SK-N-SH (cell line): ENCODE measurements around the gene SWAP70. TPM values are rescaled to one million over a fixed set of nuclear protein-coding genes. Genes with fewer than 3 reads are reported as not detected.

ENCODE experiments used
- CTCF ChIA-PET: fragments of 300-600, 350-600 bp; formaldehyde crosslinking; extraction: SDS; loops from one replicate; lab custom pipeline; 2021; lab: Yijun Ruan, JAX
- POLR2A ChIA-PET: fragments of 350-600 bp; sonication (Branson Sonifier 250); formaldehyde crosslinking; extraction: SDS; loops from one replicate; lab custom pipeline; 2020; ENCODE audit warnings: antibody characterized with exemption, inconsistent platforms; lab: Yijun Ruan, JAX
- DNase-seq: peaks from one replicate; pipeline ENCODE4 v3.0.0; 2012
- H2AFZ ChIP-seq: fragments of 200-600 bp; sonication (generic); 2 replicates; pipeline ENCODE4 v1.8.1; 2016; ENCODE audit warnings: antibody characterized with exemption, mild to moderate bottlenecking, low read depth
- H3F3A ChIP-seq: fragments of 200-600 bp; sonication (generic); replicated peaks from 2 replicates; pipeline ENCODE3; 2016; ENCODE audit warnings: antibody characterized with exemption, mild to moderate bottlenecking; ENCODE audit not compliant: insufficient read depth
- H3K27ac ChIP-seq, 2 experiments: fragments of 200-500 bp in 1 of 2; fragments of 200-600 bp in 1 of 2; sonication (Bioruptor generic) in 1 of 2; sonication (generic), shearing (Covaris generic) in 1 of 2; 2 replicates each; pipeline versions ENCODE4 v1.5.1 to v1.6.1; 2014 to 2016; ENCODE audit warnings: low read depth in 2 of 2, inconsistent platforms in 1 of 2, low read length in 1 of 2, mild to moderate bottlenecking in 1 of 2, mixed read lengths in 1 of 2
- H3K27me3 ChIP-seq: fragments of 200-600 bp; sonication (generic), shearing (Covaris generic); 2 replicates; pipeline ENCODE4 v1.6.1; 2016; ENCODE audit warnings: mixed run types; ENCODE audit not compliant: insufficient read depth
- H3K36me3 ChIP-seq, 2 experiments: fragments of 200-500 bp in 1 of 2; fragments of 200-600 bp in 1 of 2; sonication (Bioruptor generic) in 1 of 2; sonication (generic) in 1 of 2; replicated peaks in 1 of 2; 2 replicates each; pipeline versions ENCODE3 to v1.5.1; 2014 to 2016; ENCODE audit warnings: low read length in 1 of 2, mild to moderate bottlenecking in 1 of 2; ENCODE audit not compliant: insufficient read depth in 2 of 2, control insufficient read depth in 1 of 2
- H3K4me1 ChIP-seq, 2 experiments: fragments of 200-500 bp in 1 of 2; fragments of 200-600 bp in 1 of 2; sonication (Bioruptor generic) in 1 of 2; sonication (generic), shearing (Covaris generic) in 1 of 2; 2 replicates each; pipeline versions ENCODE4 v1.5.1 to v1.6.1; 2014 to 2016; ENCODE audit warnings: low read depth in 1 of 2, low read length in 1 of 2, mixed run types in 1 of 2; ENCODE audit not compliant: insufficient read depth in 2 of 2, control insufficient read depth in 1 of 2
- H3K4me2 ChIP-seq: fragments of 200-600 bp; sonication (generic), shearing (Covaris generic); 2 replicates; pipeline ENCODE4 v1.6.1; 2017; ENCODE audit warnings: mixed run types
- H3K4me3 ChIP-seq, 2 experiments: fragments of 200-500 bp in 1 of 2; fragments of 200-600 bp in 1 of 2; sonication (Bioruptor generic) in 1 of 2; sonication (generic), shearing (Covaris generic) in 1 of 2; 2 replicates each; pipeline versions ENCODE4 v1.5.1 to v1.8.1; 2014 to 2016; ENCODE audit warnings: low read depth in 2 of 2, inconsistent platforms in 1 of 2, low read length in 1 of 2, mild to moderate bottlenecking in 1 of 2, mixed read lengths in 1 of 2, moderate library complexity in 1 of 2
- H3K79me2 ChIP-seq: fragments of 200-600 bp; sonication (generic); 2 replicates; pipeline ENCODE4 v1.8.1; 2017; ENCODE audit warnings: mild to moderate bottlenecking; ENCODE audit not compliant: insufficient read depth
- H3K9ac ChIP-seq: fragments of 200-600 bp; sonication (generic); 2 replicates; pipeline ENCODE4 v1.6.1; 2017; ENCODE audit warnings: mixed run types
- H3K9me2 ChIP-seq: fragments of 200-600 bp; sonication (generic); 2 replicates; pipeline ENCODE4 v1.6.1; 2017; ENCODE audit warnings: mixed run types
- H3K9me3 ChIP-seq: fragments of 200-600 bp; sonication (generic); 2 replicates; pipeline ENCODE4 v1.6.1; 2017; ENCODE audit warnings: mixed run types, mild to moderate bottlenecking, moderate library complexity
- H4K20me1 ChIP-seq: fragments of 200-600 bp; sonication (generic); 2 replicates; pipeline ENCODE4 v1.6.1; 2017; ENCODE audit warnings: mild to moderate bottlenecking, mixed run types; ENCODE audit not compliant: insufficient read depth
- CHD2 ChIP-seq: fragments of 150-350 bp; IDR thresholded peaks from 2 replicates; pipeline ENCODE4 v1.6.1; 2018; ENCODE audit warnings: low read length; ENCODE audit not compliant: partially characterized antibody
- ELF1 ChIP-seq: IDR thresholded peaks from 2 replicates; pipeline ENCODE4 v1.4.0; 2012
- EP300 ChIP-seq, 2 experiments: IDR thresholded peaks; 2 replicates each; pipeline versions ENCODE4 v1.4.0 to v1.6.1; 2012; ENCODE audit warnings: borderline replicate concordance in 1 of 2, low read depth in 1 of 2, low read length in 1 of 2
- EZH2phosphoT487 ChIP-seq: fragments of 200-600 bp; sonication (generic); IDR thresholded peaks from 2 replicates; pipeline ENCODE4 v1.6.1; 2017; ENCODE audit warnings: low read depth, mixed run types, mild to moderate bottlenecking, antibody characterized with exemption, moderate library complexity, borderline replicate concordance
- FOSL2 ChIP-seq: IDR thresholded peaks from 2 replicates; pipeline ENCODE4 v1.4.0; 2012; ENCODE audit warnings: low read depth, mild to moderate bottlenecking, moderate library complexity, borderline replicate concordance
- FOXJ3 ChIP-seq: sonication (generic); formaldehyde crosslinking; IDR thresholded peaks from 2 replicates; pipeline ENCODE4 v1.5.1; 2020; ENCODE audit warnings: mild to moderate bottlenecking, missing genetic modification reagents
- FOXM1 ChIP-seq: IDR thresholded peaks from 2 replicates; pipeline ENCODE4 v1.4.0; 2012; ENCODE audit warnings: low read depth, mild to moderate bottlenecking
- GATA2 ChIP-seq: sonication (generic); formaldehyde crosslinking; IDR thresholded peaks from 2 replicates; pipeline ENCODE4 v1.5.0; 2020; ENCODE audit warnings: mild to moderate bottlenecking, missing genetic modification reagents
- JUND ChIP-seq: IDR thresholded peaks from 2 replicates; pipeline ENCODE4 v1.4.0; 2012
- MEF2A ChIP-seq: IDR thresholded peaks from 2 replicates; pipeline ENCODE4 v1.4.0; 2012; ENCODE audit warnings: low read depth, borderline replicate concordance
- NFIC ChIP-seq: IDR thresholded peaks from 2 replicates; pipeline ENCODE4 v1.4.0; 2012; ENCODE audit warnings: borderline replicate concordance
- NRF1 ChIP-seq: IDR thresholded peaks from 2 replicates; pipeline ENCODE4 v1.6.1; 2012; ENCODE audit warnings: low read depth, mild to moderate bottlenecking, low read length
- POLR2AphosphoS5 ChIP-seq: IDR thresholded peaks from 2 replicates; pipeline ENCODE4 v1.6.1; 2012; ENCODE audit warnings: low read depth, low read length
- RAD21 ChIP-seq: IDR thresholded peaks from 2 replicates; pipeline ENCODE4 v1.6.1; 2012; ENCODE audit warnings: mild to moderate bottlenecking, low read length
- RCOR1 ChIP-seq: fragments of 150-350 bp; IDR thresholded peaks from 2 replicates; pipeline ENCODE4 v1.6.1; 2017; ENCODE audit warnings: antibody characterized with exemption, low read length
- RFX5 ChIP-seq: IDR thresholded peaks from 2 replicates; pipeline ENCODE4 v1.6.1; 2012; ENCODE audit warnings: mild to moderate bottlenecking, improper control_type of control experiment, low read length
- RXRA ChIP-seq: IDR thresholded peaks from 2 replicates; pipeline ENCODE4 v1.4.0; 2012; ENCODE audit warnings: low read depth, mild to moderate bottlenecking, borderline replicate concordance
- SIN3A ChIP-seq: IDR thresholded peaks from 2 replicates; pipeline ENCODE4 v1.6.1; 2012; ENCODE audit warnings: low read depth, mild to moderate bottlenecking, low read length, moderate library complexity, borderline replicate concordance
- SMC3 ChIP-seq: IDR thresholded peaks from 2 replicates; pipeline ENCODE4 v1.6.1; 2012; ENCODE audit warnings: low read depth, low read length, improper control_type of control experiment
- TAF1 ChIP-seq: IDR thresholded peaks from 2 replicates; pipeline ENCODE4 v1.6.1; 2012; ENCODE audit warnings: low read depth, mild to moderate bottlenecking, low read length, moderate library complexity, borderline replicate concordance
- TCF12 ChIP-seq: IDR thresholded peaks from 2 replicates; pipeline ENCODE4 v1.4.0; 2012
- WGBS: methylation state at CpG from one replicate; pipeline ENCODE4 v1.1.6; 2017; ENCODE audit warnings: low lambda C conversion rate; 5-methylcytosine and 5-hydroxymethylcytosine counted together
- polyA plus RNA-seq, 3 experiments: library from polyadenylated mRNA; depleted of rRNA; stranded (reverse); fragments of >200 nt; gene quantifications; 2 replicates each; pipeline ENCODE4 v1.2.3, GENCODE V29; 2012
- TF ChIP-seq, protein P1 (sequence below): fragments of 200-600 bp; sonication (generic); IDR thresholded peaks from 2 replicates; pipeline ENCODE4 v1.6.1; 2017; ENCODE audit warnings: antibody characterized with exemption, mild to moderate bottlenecking, moderate library complexity
- TF ChIP-seq, protein P2 (sequence below): IDR thresholded peaks from 2 replicates; pipeline ENCODE4; 2012
- TF ChIP-seq, protein P3 (sequence below): fragments of 150-350 bp; IDR thresholded peaks from 2 replicates; pipeline ENCODE4 v1.6.1; 2017; ENCODE audit warnings: antibody characterized with exemption, low read length, low read depth, borderline replicate concordance
- TF ChIP-seq, protein P4 (sequence below): fragments of 150-350 bp; IDR thresholded peaks from 2 replicates; pipeline ENCODE4 v1.6.1; 2016; ENCODE audit warnings: mild to moderate bottlenecking, low read depth, low read length
- TF ChIP-seq, protein P5 (sequence below): IDR thresholded peaks from 2 replicates; pipeline ENCODE4 v1.4.0; 2012; ENCODE audit warnings: low read depth, borderline replicate concordance

Gene SWAP70
- polyA plus RNA-seq, 1 of the 3 experiments (the other 2 are of a cell fraction): 10.6 TPM

DNA sequence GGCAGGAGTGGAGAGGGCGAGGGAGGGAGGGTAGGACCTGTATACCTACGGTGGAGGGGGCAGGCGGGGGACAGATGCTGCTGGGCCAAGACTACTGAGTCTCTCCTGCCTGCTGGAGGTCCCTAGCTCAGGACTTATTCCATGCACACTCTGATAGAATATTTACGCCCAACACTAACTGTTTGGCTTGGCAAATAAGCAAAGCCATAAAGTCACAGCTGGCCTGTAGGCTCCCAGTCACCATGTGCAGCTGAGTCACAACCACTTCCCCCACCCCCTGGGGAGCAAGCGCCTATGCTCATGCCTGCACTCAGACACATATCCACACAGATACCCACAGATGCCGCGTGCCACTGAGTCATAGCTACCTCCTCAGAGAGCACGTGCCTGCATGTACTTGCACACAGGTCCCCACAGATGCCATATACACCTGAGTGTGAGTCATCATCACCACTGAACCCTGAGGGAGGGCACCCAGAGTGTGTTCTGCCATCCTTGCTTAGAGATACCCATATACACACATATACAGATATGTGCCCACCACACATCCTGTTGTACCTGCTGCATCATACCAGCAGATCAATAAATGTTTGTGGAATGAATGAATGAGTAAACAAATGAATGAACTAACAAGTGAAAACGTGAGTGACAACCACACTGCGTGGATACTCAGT is 95.8 kb downstream of the SWAP70 start:
- Histone ChIP-seq H3K4me1 (peaks cover 27 to 31% of the 10 kb centered on the region in 2 experiments), H3K4me3 (peak overlapping the region in 1 of 2 experiments; percentile 55; a peak in 1 of 4 replicates)
- 0 out of 2 replicates have a peak, but pooled peaks have one; percentile 12 for TF ChIP-seq SMC3
- no peak for TF ChIP-seq GATA2 (CRISPR knock-in tag)
- 0 out of 2 replicates have a peak, but pooled peaks have one; percentile 23 for TF ChIP-seq TAF1
- TF ChIP-seq JUND: peak; percentile 98
- peak; percentile 99 for TF ChIP-seq TCF12
- TF ChIP-seq SIN3A: 0 out of 2 replicates have a peak, but pooled peaks have one; percentile 53
- TF ChIP-seq NFIC: peak; percentile 96
- TF ChIP-seq, protein P1, sequence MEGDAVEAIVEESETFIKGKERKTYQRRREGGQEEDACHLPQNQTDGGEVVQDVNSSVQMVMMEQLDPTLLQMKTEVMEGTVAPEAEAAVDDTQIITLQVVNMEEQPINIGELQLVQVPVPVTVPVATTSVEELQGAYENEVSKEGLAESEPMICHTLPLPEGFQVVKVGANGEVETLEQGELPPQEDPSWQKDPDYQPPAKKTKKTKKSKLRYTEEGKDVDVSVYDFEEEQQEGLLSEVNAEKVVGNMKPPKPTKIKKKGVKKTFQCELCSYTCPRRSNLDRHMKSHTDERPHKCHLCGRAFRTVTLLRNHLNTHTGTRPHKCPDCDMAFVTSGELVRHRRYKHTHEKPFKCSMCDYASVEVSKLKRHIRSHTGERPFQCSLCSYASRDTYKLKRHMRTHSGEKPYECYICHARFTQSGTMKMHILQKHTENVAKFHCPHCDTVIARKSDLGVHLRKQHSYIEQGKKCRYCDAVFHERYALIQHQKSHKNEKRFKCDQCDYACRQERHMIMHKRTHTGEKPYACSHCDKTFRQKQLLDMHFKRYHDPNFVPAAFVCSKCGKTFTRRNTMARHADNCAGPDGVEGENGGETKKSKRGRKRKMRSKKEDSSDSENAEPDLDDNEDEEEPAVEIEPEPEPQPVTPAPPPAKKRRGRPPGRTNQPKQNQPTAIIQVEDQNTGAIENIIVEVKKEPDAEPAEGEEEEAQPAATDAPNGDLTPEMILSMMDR: no peak
- no peak for TF ChIP-seq ELF1
- no peak for TF ChIP-seq RAD21
- TF ChIP-seq MEF2A: peak; percentile 64; the same call in 1 of the 2 replicates
- TF ChIP-seq RXRA: peak; percentile 93; the same call in 1 of the 2 replicates
- no peak for TF ChIP-seq EZH2phosphoT487
- TF ChIP-seq RFX5: no peak
- TF ChIP-seq, protein P2, sequence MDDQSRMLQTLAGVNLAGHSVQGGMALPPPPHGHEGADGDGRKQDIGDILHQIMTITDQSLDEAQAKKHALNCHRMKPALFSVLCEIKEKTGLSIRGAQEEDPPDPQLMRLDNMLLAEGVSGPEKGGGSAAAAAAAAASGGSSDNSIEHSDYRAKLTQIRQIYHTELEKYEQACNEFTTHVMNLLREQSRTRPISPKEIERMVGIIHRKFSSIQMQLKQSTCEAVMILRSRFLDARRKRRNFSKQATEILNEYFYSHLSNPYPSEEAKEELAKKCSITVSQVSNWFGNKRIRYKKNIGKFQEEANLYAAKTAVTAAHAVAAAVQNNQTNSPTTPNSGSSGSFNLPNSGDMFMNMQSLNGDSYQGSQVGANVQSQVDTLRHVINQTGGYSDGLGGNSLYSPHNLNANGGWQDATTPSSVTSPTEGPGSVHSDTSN: peak; percentile 90
- TF ChIP-seq POLR2AphosphoS5: peak; percentile 84; the same call in 1 of the 2 replicates
- TF ChIP-seq RCOR1: no peak
- TF ChIP-seq CHD2: no peak
- TF ChIP-seq, protein P3, sequence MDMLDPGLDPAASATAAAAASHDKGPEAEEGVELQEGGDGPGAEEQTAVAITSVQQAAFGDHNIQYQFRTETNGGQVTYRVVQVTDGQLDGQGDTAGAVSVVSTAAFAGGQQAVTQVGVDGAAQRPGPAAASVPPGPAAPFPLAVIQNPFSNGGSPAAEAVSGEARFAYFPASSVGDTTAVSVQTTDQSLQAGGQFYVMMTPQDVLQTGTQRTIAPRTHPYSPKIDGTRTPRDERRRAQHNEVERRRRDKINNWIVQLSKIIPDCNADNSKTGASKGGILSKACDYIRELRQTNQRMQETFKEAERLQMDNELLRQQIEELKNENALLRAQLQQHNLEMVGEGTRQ: no peak
- TF ChIP-seq FOSL2: peak; percentile 98
- peak; percentile 74; the same call in 1 of the 2 replicates for TF ChIP-seq FOXM1
- TF ChIP-seq EP300 (IDR thresholded peaks at IDR 0.05; ENCODE audit: borderline replicate concordance in 1 of 2, low read depth in 1 of 2, low read length in 1 of 2): peak in 1 of 2 experiments; percentile 97; a peak in 3 of 4 replicates
- TF ChIP-seq NRF1: no peak
- TF ChIP-seq, protein P4, sequence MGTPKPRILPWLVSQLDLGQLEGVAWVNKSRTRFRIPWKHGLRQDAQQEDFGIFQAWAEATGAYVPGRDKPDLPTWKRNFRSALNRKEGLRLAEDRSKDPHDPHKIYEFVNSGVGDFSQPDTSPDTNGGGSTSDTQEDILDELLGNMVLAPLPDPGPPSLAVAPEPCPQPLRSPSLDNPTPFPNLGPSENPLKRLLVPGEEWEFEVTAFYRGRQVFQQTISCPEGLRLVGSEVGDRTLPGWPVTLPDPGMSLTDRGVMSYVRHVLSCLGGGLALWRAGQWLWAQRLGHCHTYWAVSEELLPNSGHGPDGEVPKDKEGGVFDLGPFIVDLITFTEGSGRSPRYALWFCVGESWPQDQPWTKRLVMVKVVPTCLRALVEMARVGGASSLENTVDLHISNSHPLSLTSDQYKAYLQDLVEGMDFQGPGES: no peak
- no peak for TF ChIP-seq FOXJ3 (CRISPR knock-in tag)
- TF ChIP-seq, protein P5, sequence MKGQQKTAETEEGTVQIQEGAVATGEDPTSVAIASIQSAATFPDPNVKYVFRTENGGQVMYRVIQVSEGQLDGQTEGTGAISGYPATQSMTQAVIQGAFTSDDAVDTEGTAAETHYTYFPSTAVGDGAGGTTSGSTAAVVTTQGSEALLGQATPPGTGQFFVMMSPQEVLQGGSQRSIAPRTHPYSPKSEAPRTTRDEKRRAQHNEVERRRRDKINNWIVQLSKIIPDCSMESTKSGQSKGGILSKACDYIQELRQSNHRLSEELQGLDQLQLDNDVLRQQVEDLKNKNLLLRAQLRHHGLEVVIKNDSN: peak; percentile 74; the same call in 1 of the 2 replicates

More for the DNA sequence above, 95.8 kb downstream of the SWAP70 start:
- H3F3A ChIP-seq: peaks cover 21% of the 10 kb centered on the region
- peak overlapping the region; percentile 80 for H3K4me2 ChIP-seq
- DNase-seq: peak; percentile 47
- H4K20me1 ChIP-seq: no peaks in the 10 kb centered on the region
- ChIA-PET CTCF (interaction anchor here (0.7 to 4.4 kb wide), 12 partner anchors 9 to 983 kb away, joined by 3 to 104 read pairs (median 4); partner anchors contain the start of gene ADM), POLR2A (interaction anchor here (2.8 kb wide), 1 partner anchor 545 kb away, joined by 24 read pairs; the partner anchor contains the start of gene ADM)
- WGBS: 42% methylated on average over 7 of the region's 10 CpGs
- no peaks in the 10 kb centered on the region for H3K27me3 ChIP-seq
- peak overlapping the region; percentile 91 to 97 for H3K27ac ChIP-seq
- H3K9ac ChIP-seq: peak overlapping the region; percentile 74
- no peaks in the 10 kb centered on the region for H3K9me3 ChIP-seq
- no peak overlapping the region for H2AFZ ChIP-seq
- no peaks in the 10 kb centered on the region for H3K36me3 ChIP-seq
- H3K79me2 ChIP-seq: no peaks in the 10 kb centered on the region
- no peaks in the 10 kb centered on the region for H3K9me2 ChIP-seq
